ENCODE data around the gene PGBD5.

- TF ChIP-seq CTCF (conservative IDR thresholded peaks at IDR 0.05; ENCODE audit: low read length) (no peak), EZH2phosphoT487 (IDR thresholded peaks at IDR 0.05; ENCODE audit: borderline replicate concordance, low read depth, low read length) (no peak)
Measured at GRCh38 chr1:230314142-230314470, 112.0 kb downstream of the PGBD5 start.

Measured in OCI-LY7 (cell line).